GM18870 (cell line): Measurements from ENCODE around the gene NHLRC2.
"Not testable (repeated sequence)": the region's sequence is repeated elsewhere in the genome, so short reads cannot be mapped to it uniquely, and the experiment has no call there.

ENCODE experiments used
- ATAC-seq: cut with Tn5 transposase; IDR thresholded peaks from one replicate; pipeline ENCODE4 v1.9.1; 2021; ENCODE audit warnings: moderate library complexity; ENCODE audit not compliant: unreplicated experiment

Gene NHLRC2

GRCh38 chr10:113854013-113854760 is at the start of gene NHLRC2, which contains the start of gene DCLRE1A:
TSS of gene NHLRC2 (plus strand) at chr10:113854661. CDS start at chr10:113854873, 212 bp downstream.
TSS of gene DCLRE1A (minus strand) at chr10:113854082. CDS start at chr10:113853182, 900 bp downstream.
- no peak for ATAC-seq

DNA sequence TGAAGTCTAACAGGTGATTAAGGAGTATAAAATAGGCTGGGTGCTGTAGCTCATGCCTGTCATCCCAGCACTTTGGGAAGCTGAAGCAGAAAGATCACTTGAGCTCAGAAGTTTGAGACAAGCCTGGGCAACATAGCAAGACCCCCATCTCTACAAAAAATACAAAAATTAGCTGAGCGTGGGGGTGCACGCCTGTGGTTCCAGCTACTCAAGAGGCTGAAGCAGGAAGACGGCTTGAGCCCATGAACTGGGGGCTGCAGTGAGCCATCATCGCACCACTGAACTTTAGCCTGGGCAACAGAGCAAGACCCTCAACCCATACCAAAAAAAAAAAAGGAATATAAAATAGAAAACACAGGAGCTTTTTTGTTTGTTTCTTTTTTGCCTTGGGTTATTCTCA is 48.0 kb upstream of the NHLRC2 start:
- no peak for ATAC-seq

DNA sequence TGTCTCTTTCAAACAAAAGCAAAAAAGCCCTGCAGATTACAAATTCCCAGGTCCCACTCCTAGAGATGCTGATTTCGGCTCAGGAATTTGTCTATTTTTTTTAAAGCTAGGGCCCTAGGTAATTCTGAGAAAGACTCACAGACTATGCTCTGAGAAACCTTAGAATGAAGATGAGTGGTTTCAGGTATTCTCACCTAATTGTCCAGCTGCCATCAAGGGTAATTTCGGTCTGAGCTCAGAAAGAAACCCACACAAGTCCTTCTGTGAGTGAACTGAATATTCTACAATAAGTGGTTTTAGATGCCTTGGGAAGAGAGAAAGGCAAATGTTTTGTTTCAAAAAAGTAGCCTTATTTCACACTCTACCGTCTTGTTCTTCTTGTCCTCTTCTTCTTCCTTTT is 46.3 kb upstream of the NHLRC2 start:
- no peak for ATAC-seq

DNA sequence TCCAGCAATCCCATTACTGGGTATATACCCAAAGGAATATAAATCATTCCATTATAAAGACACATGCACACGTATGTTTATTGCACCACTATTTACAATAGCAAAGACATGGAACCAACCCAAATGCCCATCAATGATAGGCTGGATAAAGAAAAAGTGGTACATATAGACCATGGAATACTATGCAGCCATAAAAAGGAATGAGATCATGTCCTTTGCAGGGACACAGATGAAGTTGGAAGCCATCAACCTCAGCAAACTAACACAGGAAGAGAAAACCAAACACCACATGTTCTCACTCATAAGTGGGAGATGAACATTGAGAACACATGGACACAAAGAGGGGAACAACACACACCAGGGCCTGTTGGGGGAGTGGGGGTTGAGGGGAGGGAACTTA is 39.8 kb upstream of the NHLRC2 start:
- not testable (repeated sequence) for ATAC-seq

- no peak for ATAC-seq
These were observed 34.5 kb upstream of the NHLRC2 start for GRCh38 chr10:113819989-113820388.

GRCh38 chr10:113820507-113820906 is 34.0 kb upstream of the NHLRC2 start:
- ATAC-seq: no peak

GRCh38 chr10:113821306-113821705 is 33.2 kb upstream of the NHLRC2 start:
- not testable (repeated sequence) for ATAC-seq

DNA sequence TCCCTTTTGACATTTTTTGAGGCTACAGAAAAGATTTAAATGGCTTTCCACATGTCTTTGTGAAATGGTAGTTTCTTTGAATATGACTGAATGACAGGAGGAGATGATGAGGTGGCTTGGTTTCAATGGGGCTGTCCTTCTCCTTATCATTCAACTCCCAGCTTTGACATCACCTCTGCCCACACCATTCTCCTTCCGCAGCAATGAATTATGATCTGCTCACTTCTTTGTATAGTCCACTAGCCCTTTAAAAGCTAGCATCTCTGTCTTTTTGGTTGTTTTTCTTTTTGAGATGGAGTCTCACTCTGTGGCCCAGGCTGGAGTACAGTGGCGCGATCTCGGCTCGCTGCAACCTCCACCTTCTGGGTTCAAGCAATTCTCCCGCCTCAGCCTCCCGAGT is 32.3 kb upstream of the NHLRC2 start:
- no peak for ATAC-seq

DNA sequence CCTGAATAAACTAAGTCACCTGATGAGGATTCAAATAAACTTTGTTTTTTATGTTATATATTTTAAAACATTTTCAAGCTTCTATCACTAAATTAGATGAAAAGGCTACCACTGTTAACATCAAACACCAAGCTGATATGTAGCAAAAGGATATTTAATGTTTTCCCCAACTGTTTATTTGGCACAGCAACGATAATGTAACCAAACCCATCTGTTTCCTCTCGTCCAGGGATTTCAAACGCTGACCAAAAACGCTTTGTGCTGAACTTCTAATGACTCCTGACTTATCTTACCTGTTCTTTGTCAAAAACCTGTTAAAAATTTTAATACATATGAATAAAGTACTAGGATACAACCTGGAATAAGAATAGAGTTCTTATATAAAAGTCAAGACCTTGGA is 31.1 kb upstream of the NHLRC2 start:
- no peak for ATAC-seq

DNA sequence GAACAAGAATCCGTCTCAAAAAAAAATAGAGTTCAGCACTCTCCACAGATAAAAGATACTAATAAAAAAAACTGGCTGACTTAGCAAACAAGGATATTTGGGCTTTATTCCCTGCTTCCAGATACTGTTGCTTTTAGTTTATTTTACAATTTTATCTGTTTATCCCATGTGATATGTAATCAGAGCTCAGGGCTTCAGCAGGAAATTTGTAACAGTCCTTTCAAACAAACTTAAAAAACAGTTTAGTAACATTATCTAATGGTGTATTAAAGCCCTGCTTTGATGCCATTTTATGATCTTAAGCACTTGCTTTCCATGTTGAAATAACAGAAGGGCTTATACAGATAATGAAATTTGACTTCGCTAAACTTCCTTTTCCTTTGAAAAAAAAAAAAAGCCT is 28.7 kb upstream of the NHLRC2 start:
- ATAC-seq: no peak

GRCh38 chr10:113828567-113828966 is 25.9 kb upstream of the NHLRC2 start:
- ATAC-seq: not testable (repeated sequence)

DNA sequence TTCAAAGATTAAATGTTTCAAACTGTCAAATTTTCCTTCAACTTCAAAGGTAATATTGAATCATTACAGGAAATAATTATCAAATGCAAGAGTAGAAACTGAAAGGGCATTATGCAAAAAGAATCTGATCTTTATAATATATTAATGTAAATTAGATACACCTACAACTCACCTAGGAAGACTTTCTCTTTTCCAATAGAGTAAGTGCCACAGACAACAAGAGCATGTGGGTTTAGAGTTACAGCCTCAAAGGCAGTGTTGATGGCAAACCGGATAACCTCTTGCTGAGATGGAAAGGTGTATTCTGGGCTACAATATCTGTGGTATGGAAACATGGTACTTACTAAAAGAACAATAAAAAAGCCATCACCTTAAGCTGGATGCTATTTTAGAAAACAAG is 12.3 kb upstream of the NHLRC2 start:
- no peak for ATAC-seq

- ATAC-seq: no peak
These were observed 10.4 kb upstream of the NHLRC2 start for GRCh38 chr10:113843972-113844485.

DNA sequence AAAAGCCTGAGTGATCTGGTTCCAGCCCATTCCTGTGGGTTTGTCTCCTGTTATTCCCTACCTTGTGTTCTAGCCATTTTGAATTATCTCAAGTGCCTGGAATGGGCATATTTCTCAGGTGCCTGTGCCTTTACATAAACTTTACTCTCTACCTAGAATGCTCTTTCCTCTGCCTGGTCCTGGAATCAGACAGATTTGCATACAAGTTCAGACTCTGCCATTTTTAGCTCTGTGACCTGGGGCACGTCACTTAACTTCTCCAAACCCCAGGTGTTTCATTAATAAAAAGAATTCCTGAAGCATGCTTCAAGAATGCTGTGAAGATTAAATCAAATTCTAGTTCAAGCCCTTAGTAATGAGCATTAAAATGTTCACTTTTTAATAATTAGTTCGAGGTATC is 8.4 kb upstream of the NHLRC2 start:
- ATAC-seq: no peak

DNA sequence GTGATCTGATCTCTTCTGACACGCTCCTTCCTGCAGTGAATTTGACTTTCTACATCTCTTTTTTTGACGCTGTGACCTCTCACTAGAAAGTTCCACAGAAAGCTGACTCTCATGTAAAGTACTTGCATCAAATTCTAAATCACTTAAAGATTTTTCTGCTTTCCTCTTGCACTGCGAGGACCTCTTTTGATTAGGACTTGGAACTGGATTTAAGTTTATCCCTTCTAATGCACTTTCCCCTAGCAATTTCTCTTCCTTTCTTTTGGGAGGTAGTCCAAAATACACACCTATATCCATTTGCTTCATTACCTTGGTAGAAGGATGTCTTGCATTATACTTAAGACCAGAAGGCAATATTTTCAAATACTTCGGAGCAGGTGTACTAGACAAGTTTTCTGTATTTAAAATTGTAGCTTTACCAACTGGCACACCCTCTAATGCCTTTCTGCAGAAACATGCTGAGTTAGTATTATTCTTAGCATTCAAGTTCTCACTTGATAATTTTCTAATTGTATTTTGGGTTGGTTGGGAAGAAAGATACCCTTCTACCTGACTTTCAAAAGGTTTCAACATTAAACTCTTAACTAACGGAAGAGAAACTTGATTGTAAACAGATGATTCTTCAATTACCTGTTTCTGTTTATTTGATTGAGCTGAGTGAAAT is 5.2 kb upstream of the NHLRC2 start:
- ATAC-seq: no peak

GRCh38 chr10:113849946-113850345 is 4.5 kb upstream of the NHLRC2 start:
- no peak for ATAC-seq

GRCh38 chr10:113853578-113854012 is 866 bp upstream of the NHLRC2 start:
- no peak for ATAC-seq

GRCh38 chr10:113854761-113855588 is 514 bp downstream of the NHLRC2 start:
- ATAC-seq: peak; percentile 22

DNA sequence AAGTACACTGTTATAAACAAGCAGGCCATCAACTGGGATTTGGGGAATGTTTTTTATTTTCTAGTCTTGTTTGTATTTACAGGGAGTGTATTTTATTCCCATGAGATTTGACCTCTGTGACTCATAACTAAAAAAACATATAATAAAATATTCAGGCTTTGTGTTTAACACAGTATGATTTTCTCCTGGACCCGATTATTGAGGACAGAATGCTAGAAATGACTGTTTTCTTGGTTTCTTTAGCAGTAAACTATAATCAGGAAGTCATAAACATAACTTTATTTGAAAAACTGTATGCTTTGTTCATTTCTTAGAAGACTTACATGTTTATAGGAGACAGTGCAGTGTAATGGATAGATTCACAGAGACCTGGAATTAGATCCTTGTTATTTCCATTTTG is 2.1 kb downstream of the NHLRC2 start:
- ATAC-seq: no peak

GRCh38 chr10:113857210-113857609 is 2.7 kb downstream of the NHLRC2 start:
- no peak for ATAC-seq

GRCh38 chr10:113858541-113858940 is 4.1 kb downstream of the NHLRC2 start:
- ATAC-seq: no peak
